ENCODE measurements around the gene PTPRK.

PTPRK gene

DNA sequence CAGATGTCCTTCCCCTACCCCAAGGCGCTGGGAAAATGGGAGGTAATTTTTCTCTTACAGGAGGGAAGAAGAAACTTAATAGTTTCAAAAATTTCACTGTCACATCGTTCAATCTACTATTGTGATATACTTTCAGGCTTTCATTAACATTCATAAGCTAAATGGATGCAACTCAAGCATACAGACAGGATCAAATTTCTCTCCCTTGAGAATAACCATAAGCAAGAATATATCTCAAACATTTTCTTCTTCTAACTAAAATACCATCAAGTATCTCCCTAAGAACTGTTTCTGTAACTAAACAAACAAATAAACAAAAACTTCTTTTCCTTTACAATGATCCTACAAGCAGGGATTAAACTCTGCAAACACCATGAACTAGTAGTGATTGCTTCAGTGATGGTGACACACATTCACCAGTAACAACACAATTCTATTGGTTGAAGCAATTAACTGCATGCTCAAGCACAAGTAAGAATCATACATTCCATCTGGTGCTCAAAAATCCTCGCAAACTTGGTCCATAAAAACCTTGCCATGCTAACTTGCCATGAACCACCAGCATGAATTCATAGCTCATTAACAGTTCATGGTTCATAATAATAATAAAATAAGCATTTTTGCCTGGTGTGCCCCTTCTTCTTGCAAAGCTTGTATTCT is 183.8 kb downstream of the PTPRK start:
- Histone ChIP-seq H3K9me3 (ENCODE audit: insufficient read depth, low read length) (no peaks in the 10 kb centered on the region), H3K9ac (ENCODE audit: low read length) (no peak overlapping the region), H3K27ac (ENCODE audit: low read length) (no peak overlapping the region), H4K20me1 (ENCODE audit: insufficient read depth, low read length) (no peaks in the 10 kb centered on the region), H3K4me2 (ENCODE audit: low read length) (no peak overlapping the region), H3K79me2 (ENCODE audit: low read length) (no peaks in the 10 kb centered on the region), H3K4me1 (ENCODE audit: low read length) (no peaks in the 10 kb centered on the region), H3K4me3 (ENCODE audit: low read length) (no peak overlapping the region), H2AFZ (ENCODE audit: low read depth, low read length) (no peak overlapping the region), H3K27me3 (ENCODE audit: low read depth, low read length) (no peaks in the 10 kb centered on the region), H3K36me3 (replicated peaks; ENCODE audit: low read depth, low read length) (no peaks in the 10 kb centered on the region)
- TF ChIP-seq, protein P1, sequence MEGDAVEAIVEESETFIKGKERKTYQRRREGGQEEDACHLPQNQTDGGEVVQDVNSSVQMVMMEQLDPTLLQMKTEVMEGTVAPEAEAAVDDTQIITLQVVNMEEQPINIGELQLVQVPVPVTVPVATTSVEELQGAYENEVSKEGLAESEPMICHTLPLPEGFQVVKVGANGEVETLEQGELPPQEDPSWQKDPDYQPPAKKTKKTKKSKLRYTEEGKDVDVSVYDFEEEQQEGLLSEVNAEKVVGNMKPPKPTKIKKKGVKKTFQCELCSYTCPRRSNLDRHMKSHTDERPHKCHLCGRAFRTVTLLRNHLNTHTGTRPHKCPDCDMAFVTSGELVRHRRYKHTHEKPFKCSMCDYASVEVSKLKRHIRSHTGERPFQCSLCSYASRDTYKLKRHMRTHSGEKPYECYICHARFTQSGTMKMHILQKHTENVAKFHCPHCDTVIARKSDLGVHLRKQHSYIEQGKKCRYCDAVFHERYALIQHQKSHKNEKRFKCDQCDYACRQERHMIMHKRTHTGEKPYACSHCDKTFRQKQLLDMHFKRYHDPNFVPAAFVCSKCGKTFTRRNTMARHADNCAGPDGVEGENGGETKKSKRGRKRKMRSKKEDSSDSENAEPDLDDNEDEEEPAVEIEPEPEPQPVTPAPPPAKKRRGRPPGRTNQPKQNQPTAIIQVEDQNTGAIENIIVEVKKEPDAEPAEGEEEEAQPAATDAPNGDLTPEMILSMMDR (IDR thresholded peaks at IDR 0.05; ENCODE audit: low read depth, low read length) = no peak
- TF ChIP-seq EZH2phosphoT487 (IDR thresholded peaks at IDR 0.05; ENCODE audit: low read depth) = no peak

DNA sequence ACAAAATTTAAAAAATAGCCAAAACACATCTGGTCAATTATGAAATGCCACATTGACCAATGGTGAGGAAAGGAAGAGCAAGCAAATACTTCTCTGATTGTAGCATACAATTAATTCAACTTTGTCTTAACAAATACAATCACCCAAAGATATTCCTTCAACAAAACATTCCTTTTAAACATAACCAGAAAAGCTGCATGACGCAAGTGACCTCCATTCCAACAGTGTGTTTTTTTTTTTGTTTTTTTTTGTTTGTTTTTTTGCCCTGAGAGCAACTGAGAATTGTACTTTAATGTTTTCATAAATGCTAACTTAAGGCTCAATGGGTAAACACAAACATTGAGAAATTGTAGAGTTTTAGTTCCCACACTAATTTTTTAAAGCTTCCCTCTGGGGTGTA is 184.4 kb downstream of the PTPRK start:
- H3K79me2 ChIP-seq (ENCODE audit: low read length) = no peaks in the 10 kb centered on the region
- no peaks in the 10 kb centered on the region for H3K36me3 ChIP-seq (replicated peaks; ENCODE audit: low read depth, low read length)
- H3K27ac ChIP-seq (ENCODE audit: low read length) = no peak overlapping the region
- no peaks in the 10 kb centered on the region for H3K4me1 ChIP-seq (ENCODE audit: low read length)
- no peak overlapping the region for H2AFZ ChIP-seq (ENCODE audit: low read depth, low read length)
- no peak overlapping the region for H3K4me3 ChIP-seq (ENCODE audit: low read length)
- H3K9me3 ChIP-seq (ENCODE audit: insufficient read depth, low read length) = no peaks in the 10 kb centered on the region
- no peaks in the 10 kb centered on the region for H3K27me3 ChIP-seq (ENCODE audit: low read depth, low read length)
- TF ChIP-seq, protein P1 (IDR thresholded peaks at IDR 0.05; ENCODE audit: low read depth, low read length) = no peak
- TF ChIP-seq EZH2phosphoT487 (IDR thresholded peaks at IDR 0.05; ENCODE audit: low read depth) = no peak
- no peaks in the 10 kb centered on the region for H4K20me1 ChIP-seq (ENCODE audit: insufficient read depth, low read length)
- H3K4me2 ChIP-seq (ENCODE audit: low read length) = no peak overlapping the region
- no peak overlapping the region for H3K9ac ChIP-seq (ENCODE audit: low read length)

DNA sequence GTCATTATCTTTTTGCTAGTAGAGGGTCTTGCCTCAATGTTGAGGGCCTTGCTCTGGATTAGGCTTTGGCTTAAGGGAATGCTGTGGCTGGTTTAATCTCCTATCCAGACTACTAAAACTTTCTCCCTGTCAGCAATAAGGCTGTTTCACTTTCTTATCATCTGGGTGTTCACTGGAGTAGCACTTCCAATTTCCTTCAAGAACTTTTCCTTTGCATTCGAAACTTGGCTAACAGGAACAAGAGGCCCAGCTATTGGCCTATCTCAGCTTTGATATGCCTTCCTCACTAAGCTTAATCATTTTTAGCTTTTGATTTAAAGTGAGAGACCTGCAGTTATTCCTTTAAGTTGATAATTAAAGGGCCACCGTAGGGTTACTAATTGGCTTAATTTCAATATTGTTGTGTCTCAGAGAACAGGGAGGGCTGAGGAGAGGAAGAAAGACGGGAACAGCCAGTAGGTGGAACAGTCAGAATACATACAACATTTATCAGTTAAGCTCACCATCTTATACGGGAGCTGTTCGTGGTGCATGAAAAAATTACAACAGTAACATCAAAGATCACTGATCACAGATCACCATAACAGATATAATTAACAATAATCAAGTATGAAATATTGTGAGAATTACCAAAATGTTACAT is 186.7 kb downstream of the PTPRK start:
- no peaks in the 10 kb centered on the region for H3K79me2 ChIP-seq (ENCODE audit: low read length)
- no peaks in the 10 kb centered on the region for H3K9me3 ChIP-seq (ENCODE audit: insufficient read depth, low read length)
- H3K4me3 ChIP-seq (ENCODE audit: low read length) = no peak overlapping the region
- H3K36me3 ChIP-seq (replicated peaks; ENCODE audit: low read depth, low read length) = no peaks in the 10 kb centered on the region
- H3K27ac ChIP-seq (ENCODE audit: low read length) = no peak overlapping the region
- TF ChIP-seq EZH2phosphoT487 (IDR thresholded peaks at IDR 0.05; ENCODE audit: low read depth) = no peak
- TF ChIP-seq, protein P1 (IDR thresholded peaks at IDR 0.05; ENCODE audit: low read depth, low read length) = no peak
- no peak overlapping the region for H3K9ac ChIP-seq (ENCODE audit: low read length)
- H2AFZ ChIP-seq (ENCODE audit: low read depth, low read length) = no peak overlapping the region
- no peaks in the 10 kb centered on the region for H3K27me3 ChIP-seq (ENCODE audit: low read depth, low read length)
- no peaks in the 10 kb centered on the region for H4K20me1 ChIP-seq (ENCODE audit: insufficient read depth, low read length)
- H3K4me1 ChIP-seq (ENCODE audit: low read length) = no peaks in the 10 kb centered on the region
- no peak overlapping the region for H3K4me2 ChIP-seq (ENCODE audit: low read length)

DNA sequence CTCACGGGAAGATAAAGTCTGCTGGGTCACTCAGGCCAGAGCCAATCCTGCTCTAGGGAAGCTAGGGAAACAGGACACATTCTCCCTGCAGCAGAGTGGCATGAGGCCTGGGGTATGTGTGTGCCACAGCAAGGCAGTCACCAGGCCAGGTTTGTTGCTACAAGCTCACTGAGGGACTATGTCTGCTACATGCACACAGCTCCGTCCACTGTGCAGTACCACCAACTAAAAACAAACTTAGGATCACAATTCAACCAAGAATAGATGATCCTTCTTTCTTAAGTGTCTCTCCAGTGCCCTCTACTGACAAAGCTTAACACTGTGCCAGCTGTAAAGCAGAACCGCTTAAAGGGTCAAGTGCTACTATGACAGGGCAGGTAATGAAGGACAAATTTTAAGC is 192.5 kb downstream of the PTPRK start:
- H3K4me3 ChIP-seq (ENCODE audit: low read length) = no peak overlapping the region
- no peak overlapping the region for H3K27ac ChIP-seq (ENCODE audit: low read length)
- H3K9ac ChIP-seq (ENCODE audit: low read length) = no peak overlapping the region
- no peaks in the 10 kb centered on the region for H3K27me3 ChIP-seq (ENCODE audit: low read depth, low read length)
- no peaks in the 10 kb centered on the region for H3K36me3 ChIP-seq (replicated peaks; ENCODE audit: low read depth, low read length)
- H2AFZ ChIP-seq (ENCODE audit: low read depth, low read length) = no peak overlapping the region
- H3K4me2 ChIP-seq (ENCODE audit: low read length) = no peak overlapping the region
- H3K79me2 ChIP-seq (ENCODE audit: low read length) = no peaks in the 10 kb centered on the region
- H3K9me3 ChIP-seq (ENCODE audit: insufficient read depth, low read length) = no peaks in the 10 kb centered on the region
- no peaks in the 10 kb centered on the region; the same call in 1 of the 2 replicates for H3K4me1 ChIP-seq (ENCODE audit: low read length)
- H4K20me1 ChIP-seq (ENCODE audit: insufficient read depth, low read length) = no peaks in the 10 kb centered on the region
- TF ChIP-seq, protein P1 (IDR thresholded peaks at IDR 0.05; ENCODE audit: low read depth, low read length) = peak; percentile 62
- no peak for TF ChIP-seq EZH2phosphoT487 (IDR thresholded peaks at IDR 0.05; ENCODE audit: low read depth)

All from OCI-LY3 (cell line).